ENCODE results near the gene INTS6. TPM values are rescaled to one million over a fixed set of nuclear protein-coding genes. Genes with fewer than 3 reads are reported as not detected.

The INTS6 gene
- polyA plus RNA-seq (2013), result 29.9 TPM

- H3K27ac ChIP-seq (ENCODE audit: insufficient read depth in 1 of 2, low read depth in 1 of 2, low read length in 2 of 2, poor library complexity in 1 of 2, severe bottlenecking in 2 of 2), result peak within 1 kb of the TSS; percentile 96 to 98
- H3K9me3 ChIP-seq (ENCODE audit: control extremely low read depth in 1 of 5, control insufficient read depth in 4 of 5, insufficient read depth in 2 of 5, low read depth in 1 of 5, low read length in 4 of 5), result peaks cover 0 to 9% (median 0%) of the 10 kb centered on the region in 5 experiments
- H3K36me3 ChIP-seq (ENCODE audit: control insufficient read depth in 4 of 4, insufficient read depth in 4 of 4, low read length in 3 of 4), result peaks cover 0 to 20% (median 10%) of the 10 kb centered on the region in 4 experiments
- peak within 1 kb of the TSS; percentile 83 to 96 (median 90) for H3K4me3 ChIP-seq (ENCODE audit: control insufficient read depth in 1 of 7, extremely low read depth in 1 of 7, insufficient read depth in 4 of 7, low read depth in 2 of 7, low read length in 6 of 7)
- no peaks in the 10 kb centered on the region for H3K27me3 ChIP-seq (replicated peaks in 2 of 5; ENCODE audit: control insufficient read depth in 4 of 5, insufficient read depth in 5 of 5, low read length in 4 of 5)
- CTCF ChIA-PET, result interaction anchor here (0.6 to 2.4 kb wide), 5 partner anchors 12 to 345 kb away, joined by 3 to 11 read pairs (median 3); no protein-coding TSS in a partner anchor
- H3K4me1 ChIP-seq (ENCODE audit: control extremely low read depth in 1 of 4, control insufficient read depth in 4 of 4, insufficient read depth in 4 of 4, low read length in 3 of 4), result peaks cover 13 to 42% (median 29%) of the 10 kb centered on the region in 4 experiments
- WGBS (ENCODE audit: insufficient coverage), result 0% methylated on average over 44 of the region's 69 CpGs
- DNase-seq, result peak; percentile 99 to 100 (median 99)
- POLR2A ChIA-PET, result interaction anchor here (0.6 to 4.6 kb wide), 20 partner anchors 8 to 348 kb away, joined by 3 to 33 read pairs (median 5); partner anchors contain the start of gene WDFY2
Observed at GRCh38 chr13:51452361-51453206, at the start of gene INTS6. INTS6 (minus strand) TSS chr13:51453036; CDS start chr13:51452525, 511 bp downstream.

- CTCF ChIA-PET, result interaction anchor here (0.6 to 0.8 kb wide), 2 partner anchors 16 to 25 kb away, joined by 3 read pairs; no protein-coding TSS in a partner anchor
- Histone ChIP-seq H3K4me3 (ENCODE audit: control insufficient read depth in 1 of 7, extremely low read depth in 1 of 7, insufficient read depth in 4 of 7, low read depth in 2 of 7, low read length in 6 of 7) (no peak overlapping the region), H3K27me3 (replicated peaks in 2 of 5; ENCODE audit: control insufficient read depth in 4 of 5, insufficient read depth in 5 of 5, low read length in 4 of 5) (no peaks in the 10 kb centered on the region), H3K36me3 (ENCODE audit: control insufficient read depth in 4 of 4, insufficient read depth in 4 of 4, low read length in 3 of 4) (no peaks in the 10 kb centered on the region), H3K4me1 (ENCODE audit: control extremely low read depth in 1 of 4, control insufficient read depth in 4 of 4, insufficient read depth in 4 of 4, low read length in 3 of 4) (peaks cover 5 to 18% (median 13%) of the 10 kb centered on the region in 4 experiments), H3K27ac (ENCODE audit: insufficient read depth in 1 of 2, low read depth in 1 of 2, low read length in 2 of 2, poor library complexity in 1 of 2, severe bottlenecking in 2 of 2) (no peak overlapping the region), H3K9me3 (ENCODE audit: control extremely low read depth in 1 of 5, control insufficient read depth in 4 of 5, insufficient read depth in 2 of 5, low read depth in 1 of 5, low read length in 4 of 5) (peaks cover 0 to 2% (median 0%) of the 10 kb centered on the region in 5 experiments)
- DNase-seq, result peak; percentile 8 to 78 (median 64)
- POLR2A ChIA-PET, result no interaction called here
Observed at GRCh38 chr13:51502153-51502651, 49.4 kb upstream of the INTS6 start.

- Histone ChIP-seq H3K9me3 (ENCODE audit: control extremely low read depth in 1 of 5, control insufficient read depth in 4 of 5, insufficient read depth in 2 of 5, low read depth in 1 of 5, low read length in 4 of 5) (peaks cover 0 to 2% (median 0%) of the 10 kb centered on the region in 5 experiments), H3K4me3 (ENCODE audit: control insufficient read depth in 1 of 7, extremely low read depth in 1 of 7, insufficient read depth in 4 of 7, low read depth in 2 of 7, low read length in 6 of 7) (peak overlapping the region in 1 of 7 experiments; percentile 3), H3K27me3 (replicated peaks in 2 of 5; ENCODE audit: control insufficient read depth in 4 of 5, insufficient read depth in 5 of 5, low read length in 4 of 5) (no peaks in the 10 kb centered on the region), H3K36me3 (ENCODE audit: control insufficient read depth in 4 of 4, insufficient read depth in 4 of 4, low read length in 3 of 4) (no peaks in the 10 kb centered on the region), H3K4me1 (ENCODE audit: control extremely low read depth in 1 of 4, control insufficient read depth in 4 of 4, insufficient read depth in 4 of 4, low read length in 3 of 4) (peaks cover 5 to 18% (median 13%) of the 10 kb centered on the region in 4 experiments), H3K27ac (ENCODE audit: insufficient read depth in 1 of 2, low read depth in 1 of 2, low read length in 2 of 2, poor library complexity in 1 of 2, severe bottlenecking in 2 of 2) (no peak overlapping the region)
- CTCF ChIA-PET, result interaction anchor here (0.6 to 0.8 kb wide), 2 partner anchors 16 to 25 kb away, joined by 3 read pairs; no protein-coding TSS in a partner anchor
- DNase-seq, result peak in 1 of 3 donors; percentile 10
- POLR2A ChIA-PET, result interaction anchor here (0.7 kb wide), 1 partner anchor 48 kb away, joined by 3 read pairs; no protein-coding TSS in a partner anchor
- no CpG with 5 or more reads among the region's 1 CpG for WGBS (ENCODE audit: insufficient coverage)
Observed at GRCh38 chr13:51501592-51502152, 48.8 kb upstream of the INTS6 start.

- Histone ChIP-seq H3K27me3 (replicated peaks in 2 of 5; ENCODE audit: control insufficient read depth in 4 of 5, insufficient read depth in 5 of 5, low read length in 4 of 5) (no peaks in the 10 kb centered on the region), H3K4me3 (ENCODE audit: control insufficient read depth in 1 of 7, extremely low read depth in 1 of 7, insufficient read depth in 4 of 7, low read depth in 2 of 7, low read length in 6 of 7) (no peak overlapping the region), H3K36me3 (ENCODE audit: control insufficient read depth in 4 of 4, insufficient read depth in 4 of 4, low read length in 3 of 4) (no peaks in the 10 kb centered on the region), H3K27ac (ENCODE audit: insufficient read depth in 1 of 2, low read depth in 1 of 2, low read length in 2 of 2, poor library complexity in 1 of 2, severe bottlenecking in 2 of 2) (no peak overlapping the region), H3K4me1 (ENCODE audit: control extremely low read depth in 1 of 4, control insufficient read depth in 4 of 4, insufficient read depth in 4 of 4, low read length in 3 of 4) (peaks cover 5 to 18% (median 13%) of the 10 kb centered on the region in 4 experiments), H3K9me3 (ENCODE audit: control extremely low read depth in 1 of 5, control insufficient read depth in 4 of 5, insufficient read depth in 2 of 5, low read depth in 1 of 5, low read length in 4 of 5) (peaks cover 0 to 2% (median 0%) of the 10 kb centered on the region in 5 experiments)
- CTCF ChIA-PET, result no interaction called here
- POLR2A ChIA-PET, result interaction anchor here (0.7 kb wide), 1 partner anchor 47 kb away, joined by 3 read pairs; no protein-coding TSS in a partner anchor
- WGBS (ENCODE audit: insufficient coverage), result 97% methylated on average over 4 of the region's 4 CpGs
- DNase-seq, result no peak
Observed at GRCh38 chr13:51501096-51501495, 48.3 kb upstream of the INTS6 start.

- no peak for DNase-seq
- Histone ChIP-seq H3K27me3 (replicated peaks in 2 of 5; ENCODE audit: control insufficient read depth in 4 of 5, insufficient read depth in 5 of 5, low read length in 4 of 5) (no peaks in the 10 kb centered on the region), H3K4me3 (ENCODE audit: control insufficient read depth in 1 of 7, extremely low read depth in 1 of 7, insufficient read depth in 4 of 7, low read depth in 2 of 7, low read length in 6 of 7) (no peak overlapping the region), H3K9me3 (ENCODE audit: control extremely low read depth in 1 of 5, control insufficient read depth in 4 of 5, insufficient read depth in 2 of 5, low read depth in 1 of 5, low read length in 4 of 5) (peaks cover 0 to 2% (median 0%) of the 10 kb centered on the region in 5 experiments), H3K4me1 (ENCODE audit: control extremely low read depth in 1 of 4, control insufficient read depth in 4 of 4, insufficient read depth in 4 of 4, low read length in 3 of 4) (peaks cover 5 to 18% (median 13%) of the 10 kb centered on the region in 4 experiments), H3K27ac (ENCODE audit: insufficient read depth in 1 of 2, low read depth in 1 of 2, low read length in 2 of 2, poor library complexity in 1 of 2, severe bottlenecking in 2 of 2) (no peak overlapping the region), H3K36me3 (ENCODE audit: control insufficient read depth in 4 of 4, insufficient read depth in 4 of 4, low read length in 3 of 4) (no peaks in the 10 kb centered on the region)
- 100% methylated on average over 2 of the region's 2 CpGs for WGBS (ENCODE audit: insufficient coverage)
- CTCF ChIA-PET, result no interaction called here
- POLR2A ChIA-PET, result no interaction called here
Observed at GRCh38 chr13:51500687-51501086, 47.9 kb upstream of the INTS6 start.

- ChIA-PET CTCF (interaction anchor here (1.5 kb wide), 1 partner anchor 28 kb away, joined by 4 read pairs; no protein-coding TSS in a partner anchor), POLR2A (interaction anchor here (0.6 to 0.7 kb wide), 2 partner anchors 275 to 1451 kb away, joined by 4 to 5 read pairs; no protein-coding TSS in a partner anchor)
- H3K9me3 ChIP-seq (ENCODE audit: control extremely low read depth in 1 of 5, control insufficient read depth in 4 of 5, insufficient read depth in 2 of 5, low read depth in 1 of 5, low read length in 4 of 5), result peaks cover 0 to 2% (median 0%) of the 10 kb centered on the region in 5 experiments
Observed at GRCh38 chr13:51499841-51500240, 47.0 kb upstream of the INTS6 start.

More at GRCh38 chr13:51499841-51500240, 47.0 kb upstream of the INTS6 start:
- Histone ChIP-seq H3K27me3 (replicated peaks in 2 of 5; ENCODE audit: control insufficient read depth in 4 of 5, insufficient read depth in 5 of 5, low read length in 4 of 5) (no peaks in the 10 kb centered on the region), H3K27ac (ENCODE audit: insufficient read depth in 1 of 2, low read depth in 1 of 2, low read length in 2 of 2, poor library complexity in 1 of 2, severe bottlenecking in 2 of 2) (no peak overlapping the region), H3K4me1 (ENCODE audit: control extremely low read depth in 1 of 4, control insufficient read depth in 4 of 4, insufficient read depth in 4 of 4, low read length in 3 of 4) (peaks cover 5 to 18% (median 13%) of the 10 kb centered on the region in 4 experiments), H3K36me3 (ENCODE audit: control insufficient read depth in 4 of 4, insufficient read depth in 4 of 4, low read length in 3 of 4) (no peaks in the 10 kb centered on the region), H3K4me3 (ENCODE audit: control insufficient read depth in 1 of 7, extremely low read depth in 1 of 7, insufficient read depth in 4 of 7, low read depth in 2 of 7, low read length in 6 of 7) (no peak overlapping the region)
- 99% methylated on average over 4 of the region's 4 CpGs for WGBS (ENCODE audit: insufficient coverage)
- DNase-seq, result no peak

Data from common myeloid progenitor, CD34-positive (primary cell).